OCI-LY3 (cell line): Measurements from ENCODE around the gene PLK5.

Source experiments
- H2AFZ ChIP-seq: fragments of 200-600, 300-600 bp; shearing (Covaris generic); 2 replicates; pipeline ENCODE4 v1.6.0; 2014; ENCODE audit warnings: antibody characterized with exemption, low read depth, low read length
- H3K27ac ChIP-seq: fragments of 200-600, 300-600 bp; sonication (generic); 2 replicates; pipeline ENCODE4 v1.5.1; 2014; ENCODE audit warnings: mild to moderate bottlenecking, low read length, moderate library complexity, mixed read lengths
- H3K27me3 ChIP-seq: fragments of 200-600, 300-600 bp; sonication (generic); 2 replicates; pipeline ENCODE4 v1.6.1; 2014; ENCODE audit warnings: low read depth, low read length, mixed read lengths
- H3K36me3 ChIP-seq: fragments of 200-600, 300-600 bp; sonication (generic); replicated peaks from 2 replicates; pipeline ENCODE3; 2014; ENCODE audit warnings: low read depth, low read length, mixed read lengths
- H3K4me1 ChIP-seq: fragments of 300-600, 200-600 bp; sonication (generic); 2 replicates; pipeline ENCODE4 v1.6.1; 2014; ENCODE audit warnings: low read length, mixed read lengths
- H3K4me2 ChIP-seq: fragments of 200-600, 300-600 bp; sonication (generic); 2 replicates; pipeline ENCODE4 v1.6.1; 2014; ENCODE audit warnings: low read length, mixed read lengths
- H3K4me3 ChIP-seq: fragments of 300-600, 200-600 bp; sonication (generic); 2 replicates; pipeline ENCODE4 v1.5.1; 2014; ENCODE audit warnings: antibody characterized with exemption, mild to moderate bottlenecking, low read length, moderate library complexity
- H3K79me2 ChIP-seq: fragments of 300-600, 200-600 bp; shearing (Covaris generic); 2 replicates; pipeline ENCODE4 v1.6.1; 2014; ENCODE audit warnings: mild to moderate bottlenecking, low read length, mixed read lengths
- H3K9ac ChIP-seq: fragments of 300-600, 200-600 bp; shearing (Covaris generic); 2 replicates; pipeline ENCODE4 v1.6.0; 2014; ENCODE audit warnings: mild to moderate bottlenecking, low read length, moderate library complexity
- H3K9me3 ChIP-seq: fragments of 200-600, 300-600 bp; shearing (Covaris generic); 2 replicates; pipeline ENCODE4 v1.6.1; 2014; ENCODE audit warnings: low read length, mixed read lengths; ENCODE audit not compliant: insufficient read depth
- H4K20me1 ChIP-seq: fragments of 200-600, 300-600 bp; sonication (generic); 2 replicates; pipeline ENCODE4 v1.6.1; 2016; ENCODE audit warnings: low read length, mixed read lengths; ENCODE audit not compliant: insufficient read depth
- CTCF ChIP-seq: fragments of 200-600, 300-600 bp; sonication (generic); IDR thresholded peaks from 2 replicates; pipeline ENCODE4 v1.5.1; 2014; ENCODE audit warnings: antibody characterized with exemption, low read length, low read depth
- EZH2phosphoT487 ChIP-seq: fragments of 200-600 bp; shearing (Covaris generic); IDR thresholded peaks from 2 replicates; pipeline ENCODE4 v1.6.1; 2018; ENCODE audit warnings: antibody characterized with exemption, mixed run types, low read depth

Gene PLK5

GRCh38 chr19:1556390-1557070, 32.7 kb downstream of the PLK5 start:
- TF ChIP-seq EZH2phosphoT487 (no peak), CTCF (no peak)
- Histone ChIP-seq H3K4me3 (no peak overlapping the region), H3K9me3 (no peaks in the 10 kb centered on the region), H3K27me3 (no peaks in the 10 kb centered on the region), H4K20me1 (no peaks in the 10 kb centered on the region), H3K27ac (no peak overlapping the region), H3K4me1 (no peaks in the 10 kb centered on the region), H3K9ac (no peak overlapping the region), H3K36me3 (no peaks in the 10 kb centered on the region), H3K79me2 (no peaks in the 10 kb centered on the region), H3K4me2 (no peak overlapping the region), H2AFZ (no peak overlapping the region)

GRCh38 chr19:1558552-1558951, 34.7 kb downstream of the PLK5 start:
- TF ChIP-seq CTCF (no peak), EZH2phosphoT487 (no peak)
- no peaks in the 10 kb centered on the region for H3K9me3 ChIP-seq
- no peaks in the 10 kb centered on the region for H3K4me1 ChIP-seq
- H2AFZ ChIP-seq = no peak overlapping the region
- no peak overlapping the region for H3K9ac ChIP-seq
- no peak overlapping the region for H3K4me2 ChIP-seq
- no peaks in the 10 kb centered on the region for H4K20me1 ChIP-seq
- H3K4me3 ChIP-seq = no peak overlapping the region
- H3K79me2 ChIP-seq = no peaks in the 10 kb centered on the region
- no peak overlapping the region for H3K27ac ChIP-seq
- no peaks in the 10 kb centered on the region for H3K27me3 ChIP-seq
- no peaks in the 10 kb centered on the region for H3K36me3 ChIP-seq

GRCh38 chr19:1560286-1560882, 36.5 kb downstream of the PLK5 start:
- no peaks in the 10 kb centered on the region for H3K27me3 ChIP-seq
- H3K27ac ChIP-seq = no peak overlapping the region
- H4K20me1 ChIP-seq = no peaks in the 10 kb centered on the region
- no peak overlapping the region for H3K4me2 ChIP-seq
- no peak overlapping the region for H2AFZ ChIP-seq
- H3K4me3 ChIP-seq = no peak overlapping the region
- TF ChIP-seq EZH2phosphoT487 (no peak), CTCF (no peak)
- no peaks in the 10 kb centered on the region for H3K9me3 ChIP-seq
- no peaks in the 10 kb centered on the region for H3K4me1 ChIP-seq
- H3K9ac ChIP-seq = no peak overlapping the region
- no peaks in the 10 kb centered on the region for H3K79me2 ChIP-seq
- H3K36me3 ChIP-seq = no peaks in the 10 kb centered on the region

- TF ChIP-seq CTCF (no peak), EZH2phosphoT487 (no peak)
- Histone ChIP-seq H3K9me3 (no peaks in the 10 kb centered on the region), H3K9ac (no peak overlapping the region), H3K36me3 (no peaks in the 10 kb centered on the region), H3K79me2 (no peaks in the 10 kb centered on the region), H3K4me3 (no peak overlapping the region), H4K20me1 (no peaks in the 10 kb centered on the region), H3K27me3 (no peaks in the 10 kb centered on the region), H3K4me1 (no peaks in the 10 kb centered on the region), H2AFZ (no peak overlapping the region), H3K4me2 (no peak overlapping the region), H3K27ac (no peak overlapping the region)
Observed at GRCh38 chr19:1561236-1561842, 37.5 kb downstream of the PLK5 start.
